ENCODE data around the gene STPG2.

STPG2 gene

GRCh38 chr4:98055800-98056501, 87.3 kb downstream of the STPG2 start:
- Mint-ChIP-seq H3K9me3 (peaks cover 15% of the 10 kb centered on the region), H3K36me3 (ENCODE audit: insufficient read depth) (no peaks in the 10 kb centered on the region), H3K4me3 (no peak overlapping the region)

GRCh38 chr4:98046665-98047064, 96.6 kb downstream of the STPG2 start:
- H3K9me3 Mint-ChIP-seq: peaks cover 11% of the 10 kb centered on the region
- H3K4me1 Mint-ChIP-seq: no peaks in the 10 kb centered on the region
- H3K4me3 Mint-ChIP-seq: no peak overlapping the region
- H3K36me3 Mint-ChIP-seq (ENCODE audit: insufficient read depth): no peaks in the 10 kb centered on the region
- H3K27me3 Mint-ChIP-seq: peaks cover 10% of the 10 kb centered on the region
- no peak overlapping the region for H3K27ac Mint-ChIP-seq (ENCODE audit: low read depth)
- DNase-seq (ENCODE audit: low spot score in 2 of 2) (no peak), ATAC-seq (replicated peaks; ENCODE audit: extremely low read depth, poor library complexity, severe bottlenecking) (no peak)

More at GRCh38 chr4:98055800-98056501, 87.3 kb downstream of the STPG2 start:
- no peak overlapping the region for H3K27ac Mint-ChIP-seq (ENCODE audit: low read depth)
- DNase-seq (ENCODE audit: low spot score in 2 of 2) (no peak), ATAC-seq (replicated peaks; ENCODE audit: extremely low read depth, poor library complexity, severe bottlenecking) (no peak)
- no peaks in the 10 kb centered on the region for H3K4me1 Mint-ChIP-seq
- H3K27me3 Mint-ChIP-seq: peaks cover 58% of the 10 kb centered on the region

GRCh38 chr4:98030059-98030458, 113.2 kb downstream of the STPG2 start:
- H3K4me3 Mint-ChIP-seq: no peak overlapping the region
- peaks cover 10% of the 10 kb centered on the region for H3K9me3 Mint-ChIP-seq
- no peaks in the 10 kb centered on the region for H3K36me3 Mint-ChIP-seq (ENCODE audit: insufficient read depth)
- no peaks in the 10 kb centered on the region for H3K27me3 Mint-ChIP-seq
- no peak overlapping the region for H3K27ac Mint-ChIP-seq (ENCODE audit: low read depth)
- H3K4me1 Mint-ChIP-seq: no peaks in the 10 kb centered on the region
- no peak for DNase-seq (ENCODE audit: low spot score in 2 of 2)
- no peak for ATAC-seq (replicated peaks; ENCODE audit: extremely low read depth, poor library complexity, severe bottlenecking)

GRCh38 chr4:98027827-98028226, 115.4 kb downstream of the STPG2 start:
- peaks cover 12% of the 10 kb centered on the region for H3K9me3 Mint-ChIP-seq
- DNase-seq (ENCODE audit: low spot score in 2 of 2): no peak
- H3K4me3 Mint-ChIP-seq: no peak overlapping the region
- no peaks in the 10 kb centered on the region for H3K27me3 Mint-ChIP-seq
- no peaks in the 10 kb centered on the region for H3K4me1 Mint-ChIP-seq
- ATAC-seq (replicated peaks; ENCODE audit: extremely low read depth, poor library complexity, severe bottlenecking): no peak
- no peaks in the 10 kb centered on the region for H3K36me3 Mint-ChIP-seq (ENCODE audit: insufficient read depth)
- no peak overlapping the region for H3K27ac Mint-ChIP-seq (ENCODE audit: low read depth)

GRCh38 chr4:98026362-98026761, 116.9 kb downstream of the STPG2 start:
- no peak overlapping the region for H3K27ac Mint-ChIP-seq (ENCODE audit: low read depth)
- peaks cover 10% of the 10 kb centered on the region for H3K9me3 Mint-ChIP-seq
- H3K4me1 Mint-ChIP-seq: no peaks in the 10 kb centered on the region
- no peaks in the 10 kb centered on the region for H3K36me3 Mint-ChIP-seq (ENCODE audit: insufficient read depth)
- no peaks in the 10 kb centered on the region for H3K27me3 Mint-ChIP-seq
- H3K4me3 Mint-ChIP-seq: no peak overlapping the region
- no peak for DNase-seq (ENCODE audit: low spot score in 2 of 2)
- ATAC-seq (replicated peaks; ENCODE audit: extremely low read depth, poor library complexity, severe bottlenecking): no peak

GRCh38 chr4:98006814-98007412, 136.4 kb downstream of the STPG2 start:
- Mint-ChIP-seq H3K4me1 (no peaks in the 10 kb centered on the region), H3K9me3 (peaks cover 35% of the 10 kb centered on the region), H3K27ac (ENCODE audit: low read depth) (no peak overlapping the region), H3K27me3 (no peaks in the 10 kb centered on the region), H3K4me3 (no peak overlapping the region), H3K36me3 (ENCODE audit: insufficient read depth) (no peaks in the 10 kb centered on the region)
- ATAC-seq (replicated peaks; ENCODE audit: extremely low read depth, poor library complexity, severe bottlenecking) (no peak), DNase-seq (ENCODE audit: low spot score in 2 of 2) (no peak)

- Mint-ChIP-seq H3K9me3 (peaks cover 33% of the 10 kb centered on the region), H3K36me3 (ENCODE audit: insufficient read depth) (no peaks in the 10 kb centered on the region)
Observed at GRCh38 chr4:98006060-98006459, 137.2 kb downstream of the STPG2 start.

GRCh38 chr4:98000940-98001339, 142.3 kb downstream of the STPG2 start:
- ATAC-seq (replicated peaks; ENCODE audit: extremely low read depth, poor library complexity, severe bottlenecking): no peak
- Mint-ChIP-seq H3K4me1 (no peaks in the 10 kb centered on the region), H3K27ac (ENCODE audit: low read depth) (no peak overlapping the region), H3K9me3 (peaks cover 10% of the 10 kb centered on the region), H3K27me3 (no peaks in the 10 kb centered on the region), H3K4me3 (no peak overlapping the region), H3K36me3 (ENCODE audit: insufficient read depth) (no peaks in the 10 kb centered on the region)
- DNase-seq (ENCODE audit: low spot score in 2 of 2): no peak

More at GRCh38 chr4:98006060-98006459, 137.2 kb downstream of the STPG2 start:
- DNase-seq (ENCODE audit: low spot score in 2 of 2) (no peak), ATAC-seq (replicated peaks; ENCODE audit: extremely low read depth, poor library complexity, severe bottlenecking) (no peak)
- Mint-ChIP-seq H3K4me3 (no peak overlapping the region), H3K27me3 (no peaks in the 10 kb centered on the region), H3K4me1 (no peaks in the 10 kb centered on the region), H3K27ac (ENCODE audit: low read depth) (no peak overlapping the region)

GRCh38 chr4:97998203-97998602, 145.1 kb downstream of the STPG2 start:
- no peaks in the 10 kb centered on the region for H3K4me1 Mint-ChIP-seq
- H3K9me3 Mint-ChIP-seq: peaks cover 20% of the 10 kb centered on the region
- DNase-seq (ENCODE audit: low spot score in 2 of 2): no peak
- no peak overlapping the region for H3K4me3 Mint-ChIP-seq
- H3K36me3 Mint-ChIP-seq (ENCODE audit: insufficient read depth): no peaks in the 10 kb centered on the region
- H3K27ac Mint-ChIP-seq (ENCODE audit: low read depth): no peak overlapping the region
- ATAC-seq (replicated peaks; ENCODE audit: extremely low read depth, poor library complexity, severe bottlenecking): no peak
- no peaks in the 10 kb centered on the region for H3K27me3 Mint-ChIP-seq

GRCh38 chr4:97994765-97995465, 148.4 kb downstream of the STPG2 start:
- Mint-ChIP-seq H3K4me3 (no peak overlapping the region), H3K9me3 (peaks cover 26% of the 10 kb centered on the region), H3K27ac (ENCODE audit: low read depth) (no peak overlapping the region), H3K4me1 (no peaks in the 10 kb centered on the region), H3K27me3 (no peaks in the 10 kb centered on the region), H3K36me3 (ENCODE audit: insufficient read depth) (no peaks in the 10 kb centered on the region)
- DNase-seq (ENCODE audit: low spot score in 2 of 2) (no peak), ATAC-seq (replicated peaks; ENCODE audit: extremely low read depth, poor library complexity, severe bottlenecking) (no peak)

GRCh38 chr4:97990409-97990808, 152.9 kb downstream of the STPG2 start:
- H3K27me3 Mint-ChIP-seq: no peaks in the 10 kb centered on the region
- no peak overlapping the region for H3K4me3 Mint-ChIP-seq
- H3K36me3 Mint-ChIP-seq (ENCODE audit: insufficient read depth): no peaks in the 10 kb centered on the region
- DNase-seq (ENCODE audit: low spot score in 2 of 2): no peak
- H3K9me3 Mint-ChIP-seq: peaks cover 16% of the 10 kb centered on the region
- no peak for ATAC-seq (replicated peaks; ENCODE audit: extremely low read depth, poor library complexity, severe bottlenecking)
- H3K4me1 Mint-ChIP-seq: no peaks in the 10 kb centered on the region
- no peak overlapping the region for H3K27ac Mint-ChIP-seq (ENCODE audit: low read depth)

- no peaks in the 10 kb centered on the region for H3K27me3 Mint-ChIP-seq
- H3K4me3 Mint-ChIP-seq: no peak overlapping the region
- no peak for ATAC-seq (replicated peaks; ENCODE audit: extremely low read depth, poor library complexity, severe bottlenecking)
- no peak for DNase-seq (ENCODE audit: low spot score in 2 of 2)
- H3K36me3 Mint-ChIP-seq (ENCODE audit: insufficient read depth): no peaks in the 10 kb centered on the region
- peaks cover 2% of the 10 kb centered on the region for H3K9me3 Mint-ChIP-seq
- H3K27ac Mint-ChIP-seq (ENCODE audit: low read depth): no peak overlapping the region
- H3K4me1 Mint-ChIP-seq: no peaks in the 10 kb centered on the region
Observed at GRCh38 chr4:97987019-97987648, 156.1 kb downstream of the STPG2 start.

Data from central memory CD8-positive, alpha-beta T cell (primary cell).